HG02970 (cell line): ENCODE data around the gene MAGI1.
"Not testable (repeated sequence)": the region's sequence is repeated elsewhere in the genome, so short reads cannot be mapped to it uniquely, and the experiment has no call there.

Experiments used
- ATAC-seq: cut with Tn5 transposase; IDR thresholded peaks from one replicate; pipeline ENCODE4 v1.9.1; 2021; ENCODE audit warnings: mild to moderate bottlenecking, moderate library complexity, moderate number of reproducible peaks; ENCODE audit not compliant: unreplicated experiment, low FRiP score

MAGI1 gene

DNA sequence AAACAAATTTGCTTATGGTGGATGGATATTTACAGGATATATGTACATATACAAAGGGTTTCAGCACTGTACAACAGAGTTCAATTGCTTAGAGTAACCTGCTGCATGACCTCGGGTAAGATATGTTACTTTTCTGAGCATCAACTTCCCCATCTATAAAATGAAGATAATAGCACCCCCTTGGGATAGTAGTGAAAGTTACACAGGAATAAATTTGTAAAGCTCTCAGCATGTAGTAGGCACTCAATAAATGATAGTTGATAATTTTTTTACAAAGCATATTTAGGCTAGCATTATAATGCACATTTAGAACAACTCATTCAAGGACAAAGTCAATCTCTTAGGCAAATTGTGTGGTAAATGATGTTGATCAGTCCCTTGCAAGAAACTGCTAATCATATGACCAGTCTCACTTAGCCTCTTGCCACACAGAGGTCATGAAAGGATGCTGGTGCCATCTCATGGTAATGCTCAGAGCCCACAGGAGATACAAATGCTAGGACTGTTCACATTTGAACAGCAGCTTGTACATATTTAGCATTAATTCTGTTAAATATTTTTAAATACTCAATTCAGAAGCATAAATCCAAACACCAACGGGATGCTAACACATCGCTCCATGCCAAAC is 123.9 kb downstream of the MAGI1 start:
- no peak for ATAC-seq

DNA sequence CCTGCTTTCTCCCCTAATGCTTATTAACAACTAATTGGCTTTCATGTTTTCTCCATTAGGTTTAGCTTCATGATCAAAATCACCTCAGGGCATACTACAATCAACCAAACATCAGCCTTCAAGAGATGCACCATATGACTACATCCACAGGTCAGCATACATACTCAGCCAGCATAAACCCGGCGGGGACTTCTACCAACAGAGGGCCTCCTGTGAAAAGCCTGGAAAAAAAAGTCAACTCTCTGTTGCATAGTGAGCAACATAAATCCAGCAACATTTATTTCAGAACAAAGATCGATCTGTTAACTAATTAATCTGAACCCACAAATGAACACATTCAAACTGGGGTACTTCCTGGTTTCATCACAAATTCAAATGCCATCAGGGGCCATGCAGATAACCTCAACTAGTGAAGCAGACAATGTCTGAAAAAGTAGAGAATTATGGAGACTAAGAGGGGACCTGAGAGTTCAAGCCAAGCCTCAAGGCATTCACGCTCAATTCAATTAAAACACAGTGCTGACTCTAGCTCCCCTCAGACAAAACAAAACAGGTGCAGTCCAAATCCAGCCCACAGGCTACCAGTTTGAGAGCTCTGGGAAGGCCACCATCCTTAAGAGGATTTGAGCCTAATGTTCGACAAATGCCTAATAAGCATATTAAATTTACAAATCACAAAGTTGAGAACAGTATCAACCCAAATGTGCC is 124.5 kb downstream of the MAGI1 start:
- ATAC-seq, result no peak

DNA sequence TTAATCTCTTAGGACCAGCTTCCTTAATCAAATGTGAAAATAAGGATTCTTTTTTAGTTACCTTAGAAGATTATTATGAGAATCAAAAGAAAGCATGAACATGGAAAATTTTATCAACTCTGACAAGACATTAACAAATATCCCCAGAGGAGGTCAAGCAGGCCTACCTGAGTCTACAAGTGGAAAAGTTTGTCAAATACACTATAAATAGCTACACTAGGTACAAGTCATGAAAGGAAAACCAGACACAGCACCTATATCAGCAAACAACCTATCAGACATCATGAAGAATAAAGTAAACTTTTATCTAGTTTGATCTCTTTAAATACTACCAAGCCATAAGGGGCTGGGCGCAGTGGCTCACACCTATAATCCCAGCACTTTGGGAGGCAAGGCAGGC is 126.1 kb downstream of the MAGI1 start:
- ATAC-seq, result no peak

GRCh38 chr3:65908588-65908987 is 130.1 kb downstream of the MAGI1 start:
- no peak for ATAC-seq

DNA sequence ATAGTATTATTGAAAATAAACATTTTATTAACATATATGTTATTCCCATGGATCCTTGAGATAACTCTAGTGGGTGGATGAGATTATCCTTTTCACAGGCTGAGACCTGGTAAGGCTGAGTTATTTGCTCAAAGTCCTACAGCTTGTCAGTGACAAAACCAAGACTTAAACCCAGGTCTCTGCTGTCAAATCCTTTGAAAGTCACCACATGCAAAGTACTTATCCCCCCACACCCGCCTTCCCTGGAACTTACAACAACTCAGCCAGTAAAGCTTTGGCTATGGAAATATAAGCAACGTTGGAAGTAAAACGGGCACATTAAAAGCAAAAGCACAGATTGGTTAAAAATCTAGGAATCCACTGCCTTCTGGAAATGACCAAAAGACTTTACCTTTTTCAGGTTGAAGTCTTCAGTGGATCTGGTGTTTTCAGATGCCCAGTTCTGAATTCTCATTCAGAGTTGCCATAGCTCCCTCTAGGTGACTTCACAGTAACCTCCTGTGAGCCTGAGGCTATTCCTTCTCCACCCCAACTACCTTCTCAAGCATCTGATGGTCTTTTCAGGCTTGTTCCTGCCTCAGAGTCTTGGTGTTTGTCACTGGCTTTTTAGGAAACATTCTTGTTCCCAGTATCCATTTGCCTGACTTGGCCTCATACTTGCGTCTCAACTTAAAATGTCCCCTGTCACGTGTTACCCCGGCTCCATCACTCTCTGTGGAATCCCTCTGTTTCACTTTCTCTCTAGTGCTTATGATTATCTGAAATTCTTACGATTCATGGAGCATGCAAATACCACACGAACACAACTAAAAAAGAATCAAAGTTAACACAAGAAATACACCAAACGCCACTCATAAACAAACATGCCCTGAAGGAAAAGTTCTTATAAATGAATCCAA is 131.2 kb downstream of the MAGI1 start:
- no peak for ATAC-seq

- ATAC-seq, result no peak
Observed at GRCh38 chr3:65905771-65906170, 132.9 kb downstream of the MAGI1 start.

- no peak for ATAC-seq
Observed at GRCh38 chr3:65904016-65904415, 134.7 kb downstream of the MAGI1 start.

- ATAC-seq, result no peak
Observed at GRCh38 chr3:65902304-65902793, 136.4 kb downstream of the MAGI1 start.

DNA sequence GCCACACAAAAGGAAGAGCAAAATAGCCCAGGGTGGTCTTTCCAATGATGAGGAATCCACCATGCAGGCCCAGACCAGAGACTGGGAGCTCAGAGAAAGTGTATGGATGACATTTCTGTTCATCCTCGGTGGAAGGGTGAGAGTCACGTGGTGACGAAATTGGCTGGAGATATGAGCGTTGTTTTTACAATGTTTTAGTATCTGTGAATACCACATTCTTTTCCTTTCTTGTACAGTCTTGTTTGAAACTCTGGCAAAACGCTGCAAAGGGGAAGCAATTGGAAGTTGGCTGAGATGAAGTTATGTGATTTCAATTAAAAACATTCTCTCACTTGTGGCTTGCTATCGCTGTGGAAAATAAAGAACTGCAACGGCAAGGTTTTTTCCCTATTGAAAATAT is 137.5 kb downstream of the MAGI1 start:
- ATAC-seq, result no peak

GRCh38 chr3:65899226-65899625 is 139.5 kb downstream of the MAGI1 start:
- ATAC-seq, result no peak

- ATAC-seq, result no peak
Observed at GRCh38 chr3:65897766-65898165, 141.0 kb downstream of the MAGI1 start.

DNA sequence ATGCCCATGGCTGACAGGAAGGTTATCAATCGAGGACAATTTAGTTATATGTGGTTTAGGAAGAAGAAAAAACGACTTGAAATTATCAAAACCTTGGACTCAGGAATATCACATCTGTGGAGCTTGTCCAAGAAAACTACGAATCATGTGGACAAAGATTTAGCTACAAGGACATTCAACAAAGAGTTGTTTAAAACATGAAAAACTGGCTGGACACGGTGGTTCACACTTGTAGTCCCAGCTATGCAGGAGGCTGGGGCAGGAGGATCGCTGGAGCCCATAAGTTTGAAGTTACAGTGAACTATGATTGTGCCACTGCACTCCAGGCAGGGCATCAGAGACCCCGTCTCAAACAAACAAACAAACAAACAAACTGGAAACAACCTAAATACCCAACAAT is 142.4 kb downstream of the MAGI1 start:
- ATAC-seq, result no peak

DNA sequence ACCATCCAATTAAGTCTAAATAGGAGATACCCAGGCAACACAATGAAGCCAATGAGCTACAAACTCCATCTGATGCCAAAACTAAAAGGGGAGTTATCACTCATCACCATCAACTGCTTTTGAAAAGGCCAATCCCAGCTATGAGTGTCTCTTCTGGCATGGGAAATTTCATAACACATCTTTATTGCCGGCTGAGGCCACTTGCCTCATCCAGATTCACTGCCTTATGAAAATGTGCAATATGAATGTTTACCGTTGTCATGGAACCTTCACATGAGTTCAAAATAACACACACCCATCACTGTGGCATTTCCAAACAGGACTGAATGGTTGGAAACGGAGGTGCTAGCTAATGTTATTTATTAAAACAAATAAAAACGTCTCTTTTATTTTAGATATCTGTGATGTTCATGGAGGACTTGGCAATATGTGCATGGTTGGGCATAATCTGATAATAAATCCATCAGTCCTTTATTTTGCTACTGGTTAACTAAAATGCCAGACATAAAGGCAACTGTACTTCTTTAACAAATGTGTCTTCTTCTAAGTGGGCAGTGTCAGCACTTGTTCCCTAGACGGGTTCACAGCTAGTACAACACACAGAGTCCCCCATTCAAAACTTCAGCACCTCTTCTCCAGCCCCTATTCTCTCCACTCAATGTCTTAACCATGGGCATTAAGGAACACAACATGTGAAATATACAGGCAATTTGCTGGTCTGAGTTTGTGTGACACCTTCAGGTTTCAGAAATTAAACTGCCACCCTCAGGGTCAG is 143.9 kb downstream of the MAGI1 start:
- ATAC-seq, result no peak

DNA sequence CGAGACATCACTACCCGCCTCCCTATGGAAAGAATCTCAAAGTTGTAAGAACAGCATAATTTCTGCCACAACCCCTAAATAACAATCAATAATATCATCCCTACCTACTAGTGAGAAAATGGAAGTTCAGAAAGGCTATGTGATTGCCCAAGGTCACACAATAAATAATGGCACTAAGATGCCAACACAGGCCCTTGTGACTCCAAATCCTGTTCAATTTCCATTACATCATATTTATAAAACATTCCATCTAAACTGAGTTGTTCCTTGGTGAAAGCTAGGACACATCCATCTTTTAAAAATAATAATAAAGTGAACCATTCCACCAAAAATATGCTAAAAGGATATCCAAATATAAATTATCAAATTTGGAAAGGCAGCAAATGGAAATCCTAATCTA is 144.6 kb downstream of the MAGI1 start:
- no peak for ATAC-seq

- no peak for ATAC-seq
Observed at GRCh38 chr3:65893631-65894030, 145.1 kb downstream of the MAGI1 start.

- ATAC-seq, result not testable (repeated sequence)
Observed at GRCh38 chr3:65891477-65891876, 147.2 kb downstream of the MAGI1 start.

DNA sequence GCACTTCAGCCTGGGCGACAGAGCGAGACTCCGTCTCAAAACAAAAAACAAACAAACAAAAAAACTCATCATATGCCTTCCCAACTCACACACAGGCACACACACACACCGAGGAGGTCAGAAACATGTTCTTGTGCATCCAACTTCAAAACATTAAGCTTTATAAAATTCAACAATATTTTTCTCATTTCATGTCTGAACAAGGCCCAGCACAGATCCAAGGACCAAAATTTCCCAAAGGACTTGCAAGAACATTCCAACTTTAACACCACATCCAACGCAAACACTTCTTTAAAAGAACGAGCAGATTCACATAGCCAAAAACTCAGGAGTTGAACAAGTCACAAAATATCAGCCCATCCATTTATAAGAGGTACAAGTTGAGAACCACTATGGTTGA is 148.4 kb downstream of the MAGI1 start:
- ATAC-seq, result no peak

DNA sequence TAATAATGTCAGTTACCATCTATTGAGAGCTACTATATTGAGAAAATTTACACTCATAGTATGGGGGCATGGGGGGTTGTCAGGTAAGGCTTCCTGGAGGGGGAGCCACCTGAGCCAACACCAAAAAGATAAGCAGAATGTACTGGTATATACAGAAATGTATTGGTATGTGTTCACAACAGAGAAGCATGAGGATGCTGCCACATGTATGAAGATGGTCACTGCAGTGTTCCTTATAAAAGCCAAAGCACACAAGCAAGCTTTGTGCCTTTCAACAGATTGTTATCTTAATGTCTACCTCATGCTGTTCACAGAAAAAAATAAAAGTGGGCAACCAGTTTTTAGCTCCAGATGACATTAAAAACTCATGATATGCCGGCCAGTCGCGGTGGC is 149.0 kb downstream of the MAGI1 start:
- no peak for ATAC-seq

DNA sequence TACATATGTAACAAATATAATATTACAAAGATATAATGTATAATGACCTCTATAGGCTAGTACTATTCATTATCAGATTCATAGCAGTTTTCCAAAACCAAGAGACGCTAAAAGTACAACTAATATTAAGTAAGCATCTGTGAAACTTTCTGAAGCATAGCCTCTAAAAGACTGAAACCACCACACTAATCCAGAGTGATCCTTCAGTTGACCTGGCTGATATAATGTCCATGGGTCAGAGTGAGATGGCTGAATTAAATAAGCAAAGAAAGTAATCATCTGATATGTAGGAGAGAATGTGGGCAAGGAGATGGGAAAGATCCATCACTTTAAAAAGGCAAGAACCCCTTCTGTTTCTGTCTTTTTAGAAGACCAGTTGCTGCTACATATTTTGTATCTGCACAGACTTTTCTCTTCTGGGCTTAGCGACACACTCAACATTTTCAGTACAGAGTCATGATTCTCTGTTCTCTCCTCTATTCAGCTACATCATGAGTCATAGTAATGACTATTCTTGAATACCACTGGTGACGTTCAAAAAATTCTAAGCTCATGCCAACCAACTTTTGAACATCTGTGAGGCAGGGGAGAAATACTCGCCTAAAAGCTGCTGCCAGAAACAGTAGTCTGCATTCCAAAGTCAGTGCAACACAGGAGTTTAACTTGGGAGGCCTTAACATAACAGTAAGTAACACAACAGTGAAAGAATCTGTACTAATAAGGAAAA is 149.6 kb downstream of the MAGI1 start:
- no peak for ATAC-seq

DNA sequence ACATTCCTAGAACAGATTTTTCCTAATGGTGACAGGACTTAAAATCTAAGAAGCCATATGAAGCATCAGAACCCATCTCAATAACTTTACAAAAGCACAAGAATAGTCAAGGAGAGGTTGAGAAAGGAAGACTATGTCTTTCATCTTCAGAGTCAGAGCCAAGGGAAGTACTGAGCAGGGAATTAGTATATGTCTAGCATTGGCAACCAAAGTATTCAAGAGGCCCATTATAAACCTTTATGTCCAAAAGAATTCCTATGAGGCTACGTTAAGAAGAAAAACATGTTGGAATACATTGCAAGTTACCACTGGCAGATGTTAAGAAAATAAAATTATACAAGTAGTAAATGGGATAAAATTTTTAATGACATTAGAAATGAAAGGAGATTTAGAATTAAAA is 150.5 kb downstream of the MAGI1 start:
- ATAC-seq, result no peak
